UCSD-AML1 (cell line): ENCODE data around the gene WDR33.
"Not testable (repeated sequence)": the region's sequence is repeated elsewhere in the genome, so short reads cannot be mapped to it uniquely, and the experiment has no call there.

Experiments
- DNase-seq: peaks from one replicate; lab custom pipeline; 2025; ENCODE audit not compliant: unreplicated experiment; lab: John Stamatoyannopoulos, UW

The WDR33 gene

DNA sequence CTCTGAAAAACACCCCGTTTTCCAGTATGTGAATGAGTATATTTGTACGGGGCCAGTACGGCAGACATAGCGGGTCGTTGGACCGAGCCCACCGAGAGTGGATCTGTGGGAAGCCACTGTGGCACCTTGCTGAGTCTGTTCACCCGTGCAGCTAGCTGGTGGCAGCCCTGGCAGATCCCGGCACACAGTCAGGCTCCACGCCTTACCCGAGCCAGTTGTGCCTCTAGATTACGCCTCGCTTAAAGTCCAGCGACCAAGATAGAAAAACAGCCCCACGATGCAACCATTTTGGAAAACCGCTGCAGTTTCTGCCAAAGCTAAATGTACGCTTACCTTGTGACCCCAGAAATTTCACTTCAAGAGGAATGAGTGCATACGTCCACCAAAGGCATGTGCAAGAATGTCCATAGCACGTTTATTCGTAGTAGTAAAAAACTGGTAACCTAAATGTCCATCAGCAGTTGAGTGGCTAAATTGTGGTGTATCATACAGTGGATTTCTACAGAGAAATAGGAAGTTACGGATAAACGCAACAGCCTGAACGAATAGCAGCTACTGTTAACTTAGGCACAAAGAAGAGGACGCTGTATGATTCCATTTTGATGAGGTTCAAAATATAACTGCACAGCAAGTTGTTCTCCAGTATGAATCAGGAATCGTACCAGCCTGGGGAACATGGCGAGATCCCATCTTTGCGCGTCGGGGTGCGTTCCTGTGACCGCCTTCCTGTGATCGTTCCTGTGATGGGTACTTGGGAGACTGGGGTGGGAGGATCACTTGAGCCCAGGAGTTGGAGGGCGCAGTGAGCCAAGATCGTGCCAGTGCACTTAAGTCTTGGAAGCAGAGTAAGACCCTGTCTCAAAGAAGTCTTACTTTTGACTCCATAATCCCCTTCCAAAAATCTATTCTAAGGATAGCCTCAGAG, 688 bp upstream of the WDR33 start:
- DNase-seq = no peak

DNA sequence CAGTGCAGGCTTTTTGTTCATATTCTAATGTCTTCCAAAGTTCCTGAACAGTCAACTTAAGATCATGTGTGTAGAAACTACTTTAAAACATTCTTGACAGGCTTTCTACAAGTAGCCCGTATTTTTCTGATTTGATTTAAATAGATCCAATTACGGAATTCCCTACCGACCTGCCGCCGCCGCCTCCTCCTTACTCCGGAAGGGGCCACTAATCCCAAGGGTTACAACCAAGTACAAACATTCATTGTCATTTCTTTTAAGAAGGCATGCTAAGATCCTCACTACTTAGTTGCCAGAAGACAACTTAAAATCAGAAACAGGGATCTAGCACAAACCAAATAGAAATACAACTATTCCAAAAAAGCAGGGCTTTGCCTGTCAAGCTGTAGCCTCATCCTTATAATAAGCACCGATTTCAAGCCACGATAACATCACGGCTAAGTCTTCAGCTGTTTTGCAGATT, 784 bp downstream of the WDR33 start:
- DNase-seq = no peak

DNA sequence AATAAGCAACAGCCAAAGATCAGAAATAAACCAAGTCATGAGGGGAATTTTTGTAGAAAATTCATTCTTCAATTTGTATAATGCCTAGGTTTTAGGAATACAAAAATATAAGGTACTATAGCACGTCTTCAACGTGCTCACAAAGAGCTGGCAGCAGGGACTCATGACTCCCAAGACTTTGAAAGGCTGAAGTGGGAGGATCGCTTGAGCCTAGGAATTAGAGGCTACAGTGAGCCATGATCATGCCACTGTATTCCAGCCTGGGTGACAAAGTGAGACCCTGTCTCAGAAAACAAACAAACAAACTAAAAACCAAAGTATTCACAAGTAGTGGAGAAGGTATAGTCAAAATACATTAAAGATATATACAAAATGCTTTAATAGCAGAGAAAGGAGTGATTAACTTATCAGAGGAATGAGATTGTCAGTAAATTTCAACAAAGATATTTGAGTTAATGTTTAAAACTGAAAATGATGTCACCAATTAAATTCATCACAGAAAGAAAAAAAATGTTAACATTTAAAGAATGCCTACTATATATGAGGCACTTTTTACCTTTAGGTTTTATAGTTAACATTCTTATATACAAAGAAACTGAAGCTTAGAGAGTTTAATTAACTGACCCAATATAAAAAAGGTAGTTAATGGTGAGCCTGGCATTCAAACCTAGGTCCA, 3.2 kb downstream of the WDR33 start:
- DNase-seq = no peak

DNA sequence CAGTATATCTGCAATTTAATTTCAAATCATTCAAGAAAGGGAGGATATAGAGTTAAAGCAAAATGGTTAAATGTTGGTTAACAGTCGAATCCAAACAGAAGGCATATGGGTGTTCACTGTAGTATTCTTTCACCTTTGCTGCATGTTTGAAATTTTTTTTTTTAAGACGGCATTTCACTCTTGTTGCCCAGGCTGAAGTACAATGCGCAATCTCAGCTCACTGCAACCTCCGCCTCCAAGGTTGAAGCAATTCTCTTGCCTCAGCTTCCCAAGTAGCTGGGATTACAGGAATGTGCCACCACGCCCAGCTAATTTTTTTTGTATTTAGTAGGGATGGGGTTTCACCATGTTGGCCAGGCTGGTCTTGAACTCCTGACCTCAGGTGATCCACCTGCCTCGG, 4.1 kb downstream of the WDR33 start:
- not testable (repeated sequence) for DNase-seq

DNA sequence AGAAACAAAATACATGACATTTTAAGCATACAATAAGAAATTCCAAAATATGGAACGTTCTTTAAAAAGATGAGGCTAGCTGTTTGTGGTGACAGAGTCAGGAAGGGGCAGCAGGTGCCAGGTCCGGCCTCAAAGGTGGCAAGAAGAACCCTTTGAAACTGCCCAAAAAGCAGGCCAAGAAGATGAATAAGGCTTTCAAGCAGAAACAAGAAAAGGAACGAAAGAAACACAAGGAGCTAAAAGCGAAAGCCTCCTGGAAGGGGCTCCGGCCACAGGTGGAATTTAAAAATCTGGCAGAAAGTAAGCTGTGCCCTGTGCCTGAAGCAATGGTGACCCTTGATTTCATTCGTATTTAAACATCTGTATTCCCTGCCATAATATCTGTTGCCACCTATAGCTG, 5.5 kb downstream of the WDR33 start:
- DNase-seq = no peak

DNA sequence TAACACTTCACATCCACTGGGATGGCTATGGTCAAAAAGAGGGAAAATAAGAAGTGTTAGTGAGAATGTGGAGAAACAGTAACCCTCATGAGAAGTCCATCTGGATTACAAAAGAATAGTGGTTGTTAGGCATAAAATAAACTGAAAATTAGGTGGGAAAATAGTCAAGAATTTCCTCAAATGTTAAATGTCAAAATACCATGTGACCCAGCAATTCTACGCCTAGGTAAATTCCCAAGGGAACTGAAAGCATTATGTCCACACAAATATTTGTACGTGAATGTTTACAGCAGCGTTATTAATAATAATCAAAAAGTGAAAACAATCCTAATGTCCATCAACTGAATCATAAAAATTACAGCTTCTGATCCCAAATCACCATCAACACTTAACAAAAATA, 11.0 kb downstream of the WDR33 start:
- no peak for DNase-seq

DNA sequence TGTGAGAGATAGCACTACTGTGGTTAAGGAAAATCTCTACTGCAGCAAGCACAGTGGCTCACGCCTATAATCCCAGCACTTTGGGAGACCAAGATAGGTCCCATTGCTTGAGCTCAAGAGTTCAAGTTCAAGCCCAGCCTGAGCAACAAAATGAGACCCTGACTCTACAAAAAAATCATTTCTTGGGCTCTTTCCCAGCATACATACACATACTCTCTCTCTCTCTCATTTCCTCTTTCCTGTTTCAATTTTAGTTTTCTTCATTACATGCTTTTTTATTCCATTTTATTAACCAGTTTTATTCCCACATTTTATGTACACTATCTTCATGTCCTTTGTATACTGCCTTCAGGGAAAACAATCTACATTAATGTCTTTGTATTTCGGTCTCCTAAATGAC, 14.6 kb downstream of the WDR33 start:
- DNase-seq = no peak

DNA sequence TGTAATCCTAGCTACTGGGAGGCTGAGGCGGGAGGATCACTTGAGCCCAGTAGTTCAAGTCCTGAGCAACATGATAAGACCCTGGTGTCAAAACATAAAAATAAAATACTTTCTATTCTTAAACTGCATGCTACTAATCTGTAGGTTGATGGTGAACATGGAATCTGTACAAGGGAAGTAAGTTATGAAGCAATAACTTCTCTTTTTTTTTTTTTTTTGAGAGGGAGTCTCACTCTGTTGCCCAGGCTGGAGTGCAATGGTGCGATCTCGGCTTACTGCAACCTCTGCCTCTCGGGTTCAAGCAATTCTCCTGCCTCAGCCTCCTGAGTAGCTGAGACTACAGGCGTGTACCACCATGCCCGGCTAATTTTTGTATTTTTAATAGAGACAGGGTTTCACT, 16.1 kb downstream of the WDR33 start:
- DNase-seq = not testable (repeated sequence)

DNA sequence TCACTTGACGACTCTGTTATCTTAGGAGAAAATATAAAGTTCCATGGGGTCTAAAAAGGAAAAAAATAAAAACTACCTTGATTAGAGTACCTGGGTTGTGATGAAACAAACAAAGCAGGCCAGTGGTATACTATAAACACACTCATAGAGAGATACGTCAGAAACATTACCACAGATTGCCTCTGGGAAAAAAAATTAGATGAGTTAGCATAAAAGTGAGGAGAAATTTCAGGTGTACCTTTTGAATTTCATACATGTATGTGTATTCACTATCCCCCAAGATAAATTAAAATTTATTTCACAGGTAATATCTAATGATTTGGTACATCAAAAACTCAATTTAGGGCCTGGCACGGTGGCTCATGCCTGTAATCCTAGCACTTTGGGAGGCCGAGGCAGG, 18.2 kb downstream of the WDR33 start:
- DNase-seq = no peak

DNA sequence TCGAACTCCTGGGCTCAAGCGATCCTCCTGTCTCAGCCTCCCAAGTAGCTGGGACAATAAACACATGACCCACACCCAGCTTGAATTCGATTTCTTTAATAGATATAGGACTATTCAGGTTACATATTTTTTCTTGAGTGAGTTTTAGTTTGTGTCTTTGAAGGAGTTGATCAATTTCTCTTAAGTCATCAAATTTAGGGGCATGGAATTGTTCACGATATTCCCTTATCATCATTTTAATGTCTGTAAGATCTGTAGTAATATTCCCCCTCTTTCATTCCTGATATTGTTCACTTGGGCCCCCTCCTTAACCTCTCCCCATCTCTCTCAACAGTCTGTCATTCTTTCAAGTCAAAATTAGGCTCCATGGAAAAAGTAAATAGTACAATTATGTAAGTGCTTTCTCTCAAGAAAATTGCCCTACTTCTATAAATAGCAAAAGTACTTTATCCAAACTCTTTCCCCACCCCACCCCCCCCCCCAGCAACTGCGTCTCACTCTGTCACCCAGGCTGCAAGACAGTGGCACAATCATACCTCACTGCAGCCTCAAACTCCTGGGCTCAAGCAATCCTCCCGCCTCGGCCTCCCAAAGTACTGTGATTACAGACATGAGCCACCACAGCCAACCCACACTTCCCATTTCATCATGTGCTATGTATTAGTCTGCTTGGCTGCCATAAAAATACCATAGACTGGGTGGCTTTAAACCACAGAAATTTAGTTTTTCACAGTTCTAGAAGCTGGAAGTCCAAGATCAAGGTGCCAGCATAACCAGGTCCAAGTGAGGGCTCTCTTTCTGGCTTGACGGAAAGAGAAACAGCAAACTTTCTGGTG, 20.1 kb downstream of the WDR33 start:
- DNase-seq = no peak

DNA sequence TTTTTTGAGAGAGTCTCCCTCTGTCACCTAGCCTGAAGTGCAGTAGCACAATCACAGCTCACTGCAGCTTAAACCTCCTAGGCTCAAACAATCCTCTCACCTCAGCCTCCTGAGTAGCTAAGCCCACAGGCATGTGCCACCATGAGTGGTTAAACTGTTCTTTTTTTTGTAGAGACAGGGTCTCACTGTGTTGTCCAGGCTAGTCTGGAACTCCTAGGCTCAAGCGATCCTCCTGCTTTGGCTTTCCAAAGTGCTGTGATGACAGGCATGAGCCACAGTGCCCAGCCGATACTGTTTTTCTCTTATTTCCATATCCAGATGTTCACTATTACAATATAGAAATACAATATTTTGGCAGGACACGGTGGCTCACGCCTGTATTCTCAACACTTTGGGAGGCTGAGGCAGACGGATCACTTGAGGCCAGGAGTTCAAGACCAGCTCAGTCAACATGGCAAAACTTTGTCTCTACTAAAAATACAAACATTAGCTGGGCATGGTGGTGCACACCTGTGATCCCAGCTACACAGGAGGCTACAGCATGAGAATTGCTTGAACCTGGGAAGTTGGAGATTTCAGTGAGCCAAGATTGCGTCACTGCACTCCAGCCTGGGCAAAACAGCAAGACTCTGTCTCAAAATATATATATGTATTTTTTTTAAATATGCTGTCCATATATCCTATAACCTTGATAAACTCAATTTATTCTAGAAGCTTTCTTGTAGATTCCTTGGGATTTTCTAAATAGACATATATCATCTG, 24.7 kb downstream of the WDR33 start:
- no peak for DNase-seq

DNA sequence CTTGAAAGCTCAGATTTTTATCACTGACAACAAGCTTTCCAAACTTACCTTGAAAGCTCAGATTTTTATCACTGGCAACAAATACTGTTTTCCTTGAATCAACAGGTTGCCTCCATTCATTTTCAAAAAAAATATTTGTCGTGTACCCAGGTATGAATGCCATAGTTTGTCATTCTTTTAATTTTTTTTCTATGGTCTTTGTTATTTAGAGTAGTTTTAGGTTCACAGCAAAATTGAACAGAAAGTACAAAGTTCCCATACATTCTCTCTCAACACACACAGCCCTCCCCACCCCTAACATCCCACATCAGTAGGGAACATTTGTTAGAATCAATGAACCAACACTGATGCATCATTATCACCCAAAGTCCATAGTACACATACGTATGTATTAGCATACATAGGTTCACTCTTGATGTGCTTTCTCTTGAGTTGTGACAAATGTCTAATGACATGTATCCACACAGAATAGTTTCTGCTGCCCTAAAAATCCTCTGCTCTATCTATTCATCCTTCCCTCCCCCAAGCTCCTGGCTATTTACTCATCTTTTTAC, 25.9 kb downstream of the WDR33 start:
- DNase-seq = no peak

DNA sequence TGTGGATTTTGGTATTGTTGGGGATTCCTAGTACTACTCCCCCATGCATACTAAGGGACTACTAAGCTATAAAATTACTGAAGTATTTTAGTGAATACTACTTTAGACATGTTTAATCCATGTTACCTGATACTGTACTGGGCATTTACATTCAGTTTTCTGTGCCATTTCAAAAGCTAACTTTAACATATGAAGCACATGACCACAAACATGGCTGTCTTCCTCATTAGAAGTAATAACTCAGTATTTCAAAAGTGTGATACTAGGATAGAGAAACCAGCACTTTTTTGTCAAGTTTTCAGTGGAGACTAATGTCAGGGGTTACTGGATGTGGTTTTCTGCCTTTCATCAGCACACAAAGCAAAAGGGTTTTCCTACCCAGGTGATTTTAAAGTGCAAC, 27.9 kb downstream of the WDR33 start:
- DNase-seq = no peak

DNA sequence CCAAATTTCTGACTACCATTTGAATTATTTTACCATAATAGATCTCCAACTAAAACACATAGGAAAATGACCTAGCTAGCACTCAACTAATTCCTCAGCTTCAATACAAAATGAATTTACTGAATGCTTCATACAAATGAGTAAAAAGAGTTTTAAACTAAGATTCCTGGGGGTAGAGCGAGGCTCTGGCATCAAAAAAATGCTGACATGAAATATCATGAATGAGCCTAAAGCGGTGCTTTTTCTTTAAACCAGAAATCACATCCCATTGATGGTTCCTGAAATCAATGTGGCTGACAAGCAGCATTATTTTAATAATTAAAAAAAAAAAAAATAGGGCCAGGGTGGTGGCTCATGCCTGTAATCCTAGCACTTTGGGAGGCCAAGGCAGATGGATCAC, 32.1 kb downstream of the WDR33 start:
- no peak for DNase-seq

DNA sequence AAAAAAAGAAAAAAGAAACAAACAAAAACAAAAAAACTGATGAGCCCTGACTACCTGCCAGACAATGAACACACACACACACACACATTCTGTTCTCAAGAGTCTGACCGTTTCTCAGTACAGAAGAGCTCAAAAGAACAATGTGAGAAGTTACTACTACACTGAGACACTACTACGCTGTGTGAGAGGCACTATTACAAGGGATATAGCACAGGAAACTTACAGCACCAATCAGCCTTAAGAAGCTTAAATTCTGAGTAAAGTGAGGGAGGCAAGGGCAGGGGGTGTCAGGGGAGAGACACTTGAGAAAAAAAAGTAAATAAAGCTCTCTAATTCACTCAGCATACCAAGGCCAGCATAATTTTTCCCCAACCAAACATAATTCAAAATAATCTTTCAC, 32.5 kb downstream of the WDR33 start:
- no peak for DNase-seq

DNA sequence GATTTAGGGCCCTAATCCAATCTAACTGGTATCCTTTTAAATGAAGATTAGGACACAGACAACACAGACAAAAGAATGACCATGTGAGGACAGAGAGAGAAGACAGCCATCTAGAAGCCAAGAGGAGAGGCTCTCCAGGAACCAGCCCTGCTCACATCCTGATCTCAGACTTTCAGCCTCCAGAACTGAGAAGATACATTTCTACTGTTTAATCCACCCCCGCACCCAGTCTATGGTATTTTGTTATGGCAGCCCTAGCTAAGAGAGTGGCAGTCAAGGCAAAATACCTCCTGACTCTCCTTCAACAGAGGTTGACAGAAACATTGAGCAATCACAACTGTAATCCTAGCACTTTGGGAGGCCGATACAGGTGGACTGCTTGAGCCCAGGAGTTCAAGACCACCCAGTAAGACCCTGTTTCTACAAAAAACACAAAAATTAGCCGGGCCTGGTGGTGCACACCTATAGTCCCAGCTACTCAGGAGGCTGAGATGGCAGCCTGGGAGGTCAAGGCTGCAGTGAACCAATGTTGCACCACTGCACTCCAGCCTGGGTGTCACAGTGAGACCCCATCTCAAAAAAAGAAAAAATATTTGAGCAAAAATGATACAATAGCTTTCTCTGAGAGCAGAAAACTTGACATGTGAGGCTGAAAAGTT, 34.7 kb downstream of the WDR33 start:
- DNase-seq = no peak

DNA sequence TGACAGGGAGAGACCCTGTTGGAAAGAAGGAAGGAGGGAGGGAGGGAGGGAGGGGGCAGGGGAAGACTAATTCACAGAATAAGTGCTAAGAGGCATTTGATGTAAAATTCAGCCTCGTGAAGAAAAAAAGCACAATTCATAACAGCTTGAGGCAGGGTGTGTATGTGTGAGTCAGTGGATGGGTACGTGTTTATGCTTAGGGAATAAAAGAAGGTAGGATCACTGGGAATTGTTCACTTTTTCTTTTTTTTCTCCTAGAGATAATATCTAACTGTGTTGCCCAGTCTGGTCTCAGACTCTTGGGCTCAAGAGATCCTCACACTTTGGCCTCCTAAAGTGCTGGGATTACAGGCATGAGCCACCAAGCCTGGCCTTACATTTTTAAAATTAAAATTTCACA, 39.2 kb downstream of the WDR33 start:
- no peak for DNase-seq

DNA sequence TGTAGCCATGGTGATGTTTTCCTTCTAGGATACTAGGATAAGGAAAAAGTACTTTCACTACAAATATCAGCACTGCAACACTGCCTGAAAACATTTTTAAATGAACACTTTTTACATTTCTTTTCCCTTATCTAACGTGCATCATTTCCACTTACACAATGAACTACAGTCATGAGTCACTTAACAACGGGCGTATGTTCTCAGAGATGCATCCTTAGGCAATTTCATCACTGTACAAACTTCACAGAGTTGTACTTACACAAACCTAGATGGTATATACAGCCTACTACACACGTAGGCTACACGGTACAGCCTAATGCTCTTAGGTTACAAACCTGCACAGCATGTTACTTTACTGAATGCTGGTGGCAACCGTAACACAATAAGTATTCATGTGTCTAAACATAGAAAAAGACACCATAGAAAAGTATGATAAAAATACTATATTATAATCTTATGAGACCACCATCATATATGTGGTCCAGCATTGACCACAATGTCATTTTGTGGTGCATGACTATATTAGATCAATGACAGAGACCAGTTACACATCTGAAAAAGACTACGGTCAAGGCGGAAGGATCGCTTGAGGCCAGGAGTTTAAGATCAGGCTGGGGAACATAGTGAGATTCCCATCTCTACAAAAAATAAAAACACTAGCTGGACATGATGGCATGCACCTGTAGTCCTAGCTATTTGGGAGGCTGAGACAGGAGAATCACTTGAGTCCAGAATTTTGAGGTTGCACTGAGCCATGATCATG, 39.8 kb downstream of the WDR33 start:
- DNase-seq = no peak

DNA sequence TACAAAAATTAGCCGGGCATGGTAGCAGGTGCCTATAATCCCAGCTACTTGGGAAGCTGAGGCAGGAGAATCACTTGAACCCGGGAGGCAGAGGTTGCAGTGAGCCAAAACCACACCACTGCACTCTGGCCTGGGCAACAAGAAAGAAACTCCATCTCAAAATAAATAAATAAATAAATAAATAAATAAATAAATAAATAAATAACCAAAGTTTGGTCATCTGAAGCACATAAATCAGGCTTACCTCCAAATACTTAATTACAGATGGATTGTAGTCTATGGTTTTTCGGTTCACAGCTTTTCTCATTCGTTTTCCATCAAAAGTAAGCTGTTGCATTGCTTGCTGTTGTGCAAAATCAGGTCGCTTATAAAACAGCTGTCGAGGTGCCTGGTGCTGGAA, 40.4 kb downstream of the WDR33 start:
- DNase-seq = not testable (repeated sequence)
